ENCODE data around the gene SLC17A9.

The SLC17A9 gene

DNA sequence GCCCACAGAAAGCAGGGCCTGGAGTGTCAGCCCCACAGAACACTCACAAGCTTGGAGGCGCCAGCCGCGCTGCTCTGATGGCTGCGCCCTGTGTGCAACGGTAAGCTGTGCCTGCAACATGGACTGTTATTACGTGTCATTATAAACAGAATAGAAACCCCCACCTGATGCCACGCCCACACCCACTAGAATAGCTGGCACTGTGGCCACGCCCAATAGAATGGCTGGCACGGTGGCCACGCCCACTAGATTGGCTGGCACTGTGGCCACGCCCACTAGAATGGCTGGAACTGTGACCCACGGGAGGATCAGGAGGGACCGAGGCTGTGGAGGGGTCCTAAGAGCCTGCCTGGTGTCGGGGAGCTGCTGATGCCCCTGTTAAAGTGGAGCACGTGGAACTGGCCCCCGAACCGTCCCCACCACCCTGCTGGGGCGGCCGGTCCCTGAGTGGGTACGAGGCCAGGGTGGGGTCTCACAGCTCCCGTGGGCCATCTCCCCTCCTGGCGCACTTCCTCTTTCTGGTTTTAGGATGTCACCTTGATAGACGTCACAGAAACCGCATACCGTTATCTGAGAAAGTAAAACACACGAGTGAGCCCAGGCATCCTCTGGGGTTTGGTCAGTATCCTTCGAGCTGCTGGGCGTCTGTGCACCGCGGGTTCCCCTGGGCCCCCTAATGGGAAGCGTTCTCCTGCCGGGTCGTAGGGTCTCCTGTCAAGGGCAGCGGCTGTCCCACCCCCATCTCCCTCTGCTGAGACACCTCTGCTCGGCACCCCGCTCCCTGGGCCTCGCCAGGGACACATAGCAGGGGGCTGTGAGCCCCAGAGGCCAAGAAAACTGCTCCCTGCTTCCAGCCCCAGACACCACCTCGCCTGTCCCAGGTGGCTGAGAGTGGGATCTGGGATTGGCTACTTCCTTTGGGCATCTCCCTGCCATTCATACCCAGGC, 25.4 kb downstream of the SLC17A9 start:
- Histone ChIP-seq H3K27ac (ENCODE audit: insufficient read depth, low read depth, low read length, poor library complexity, severe bottlenecking) (no peak overlapping the region), H3K27me3 (ENCODE audit: control insufficient read depth, insufficient read depth, low read length, poor library complexity, severe bottlenecking) (peaks cover 39% of the 10 kb centered on the region), H3K9me3 (ENCODE audit: control insufficient read depth, low read length) (no peaks in the 10 kb centered on the region), H3K36me3 (ENCODE audit: control insufficient read depth, insufficient read depth, low read length) (no peaks in the 10 kb centered on the region), H3K4me3 (ENCODE audit: insufficient read depth, low read depth, low read length) (no peak overlapping the region), H3K4me1 (ENCODE audit: control insufficient read depth, insufficient read depth, low read length) (peaks cover 42% of the 10 kb centered on the region)
- WGBS, 2 experiments = 91% methylated on average over 38 of the region's 38 CpGs

DNA sequence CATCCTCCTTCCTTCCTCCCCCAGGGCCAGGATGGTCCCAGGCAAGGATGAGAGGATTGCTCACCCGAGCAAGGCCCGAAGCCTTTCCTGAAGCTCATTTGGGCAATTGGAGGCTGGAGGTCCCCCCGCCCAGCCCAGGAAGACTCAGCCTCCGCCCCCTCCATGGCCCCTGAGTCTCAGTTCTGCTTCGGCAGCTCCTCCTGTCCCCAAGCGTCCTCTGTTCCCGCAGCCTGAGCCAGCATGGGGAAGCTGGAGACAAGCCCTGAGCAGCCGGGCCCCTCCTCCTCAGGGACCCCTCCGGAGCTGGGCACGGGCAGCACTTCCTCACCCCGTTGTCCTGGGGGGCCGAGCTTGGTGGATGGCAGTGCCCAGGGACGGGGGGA, 26.0 kb downstream of the SLC17A9 start:
- Histone ChIP-seq H3K27me3 (ENCODE audit: control insufficient read depth, insufficient read depth, low read length, poor library complexity, severe bottlenecking) (peaks cover 32% of the 10 kb centered on the region), H3K36me3 (ENCODE audit: control insufficient read depth, insufficient read depth, low read length) (no peaks in the 10 kb centered on the region)
- WGBS, 2 experiments = 81 to 86% methylated on average over 13 of the region's 13 CpGs

DNA sequence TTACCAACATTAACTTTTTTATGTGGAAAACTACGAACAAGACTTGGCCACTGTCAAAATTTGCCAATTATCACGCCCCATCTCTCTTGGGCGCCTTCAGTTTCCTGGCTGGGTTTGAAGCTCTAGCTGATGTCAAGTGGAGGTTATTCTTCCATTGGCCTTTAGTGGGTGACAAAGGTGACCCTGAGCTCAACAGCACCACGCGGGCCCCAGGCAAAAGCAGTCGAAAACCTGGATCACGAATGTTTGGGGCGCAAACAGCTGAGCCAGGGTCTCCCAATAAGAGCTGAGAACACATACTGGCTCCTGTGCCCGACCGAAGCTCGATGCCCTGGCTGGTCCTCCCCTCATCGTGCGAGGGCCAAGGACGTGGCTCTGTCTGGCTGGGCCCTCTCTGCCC, 26.8 kb downstream of the SLC17A9 start:
- Histone ChIP-seq H3K27ac (ENCODE audit: insufficient read depth, low read depth, low read length, poor library complexity, severe bottlenecking) (no peak overlapping the region), H3K27me3 (ENCODE audit: control insufficient read depth, insufficient read depth, low read length, poor library complexity, severe bottlenecking) (peaks cover 24% of the 10 kb centered on the region)

More for the DNA sequence above, 26.0 kb downstream of the SLC17A9 start:
- Histone ChIP-seq H3K9me3 (ENCODE audit: control insufficient read depth, low read length) (no peaks in the 10 kb centered on the region), H3K4me3 (ENCODE audit: insufficient read depth, low read depth, low read length) (no peak overlapping the region), H3K27ac (ENCODE audit: insufficient read depth, low read depth, low read length, poor library complexity, severe bottlenecking) (no peak overlapping the region), H3K4me1 (ENCODE audit: control insufficient read depth, insufficient read depth, low read length) (peaks cover 38% of the 10 kb centered on the region)

DNA sequence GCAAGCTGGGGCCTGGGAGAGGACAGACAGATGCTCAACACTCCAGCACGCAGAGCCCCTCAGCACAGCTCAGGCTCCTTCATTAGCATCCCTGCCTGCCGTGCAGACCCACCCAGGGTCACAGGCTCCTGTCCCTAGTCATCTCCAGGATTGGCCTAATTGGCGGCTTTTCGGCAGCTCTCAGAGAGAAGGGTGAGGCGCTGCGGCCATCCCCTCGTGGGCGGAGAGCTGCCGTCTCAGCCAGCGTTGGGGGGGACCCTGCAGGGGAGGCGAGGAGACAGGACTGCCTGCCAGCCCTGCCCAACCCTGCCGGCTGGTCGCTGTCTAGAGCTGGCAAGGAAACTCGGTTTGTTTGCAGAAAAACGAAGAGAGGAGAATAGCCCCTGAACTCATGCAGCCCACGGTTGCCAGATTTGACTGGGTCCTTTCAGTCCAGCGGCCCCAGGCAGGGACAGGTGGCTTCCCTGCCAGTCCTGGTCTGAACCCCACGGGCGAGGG, 27.4 kb downstream of the SLC17A9 start:
- WGBS, 2 experiments = 43 to 49% methylated on average over 19 of the region's 19 CpGs
- peaks cover 19% of the 10 kb centered on the region for H3K27me3 ChIP-seq (ENCODE audit: control insufficient read depth, insufficient read depth, low read length, poor library complexity, severe bottlenecking)

More for the DNA sequence above, 26.8 kb downstream of the SLC17A9 start:
- 88 to 89% methylated on average over 14 of the region's 14 CpGs for WGBS, 2 experiments
- no peaks in the 10 kb centered on the region for H3K36me3 ChIP-seq (ENCODE audit: control insufficient read depth, insufficient read depth, low read length)
- no peaks in the 10 kb centered on the region for H3K9me3 ChIP-seq (ENCODE audit: control insufficient read depth, low read length)
- peaks cover 38% of the 10 kb centered on the region for H3K4me1 ChIP-seq (ENCODE audit: control insufficient read depth, insufficient read depth, low read length)
- H3K4me3 ChIP-seq (ENCODE audit: insufficient read depth, low read depth, low read length) = no peak overlapping the region

DNA sequence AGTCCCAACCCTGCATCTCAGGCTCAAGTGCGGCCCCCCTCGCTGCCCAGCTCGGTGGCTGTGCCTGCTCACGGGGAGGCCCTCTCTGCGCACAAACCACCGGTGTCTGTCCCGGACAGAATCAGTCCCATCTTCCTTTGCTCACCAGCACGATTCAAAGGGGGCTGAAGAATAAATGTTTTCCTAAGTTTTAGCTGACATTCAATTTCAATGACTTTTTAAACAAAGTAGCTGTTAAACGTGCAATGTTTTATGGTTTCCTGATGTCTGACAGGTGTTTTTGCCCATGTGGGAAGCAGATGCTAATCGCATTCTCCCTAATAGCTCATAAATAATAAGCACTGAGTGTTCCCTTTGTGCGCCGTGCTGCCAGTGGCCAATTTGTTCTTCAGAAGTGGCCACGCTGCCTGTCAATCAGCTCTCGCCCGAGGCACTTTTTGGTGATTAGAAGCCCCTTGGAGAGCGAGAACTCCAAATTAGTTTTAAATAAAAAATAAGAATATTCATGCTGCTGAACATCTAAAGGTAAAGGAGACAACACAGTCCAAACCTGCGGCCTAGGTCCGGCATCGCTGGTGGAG, 28.0 kb downstream of the SLC17A9 start:
- WGBS, 2 experiments = 90 to 92% methylated on average over 18 to 19 of the region's 19 CpGs
- H3K27ac ChIP-seq (ENCODE audit: insufficient read depth, low read depth, low read length, poor library complexity, severe bottlenecking) = no peak overlapping the region
- peaks cover 16% of the 10 kb centered on the region for H3K27me3 ChIP-seq (ENCODE audit: control insufficient read depth, insufficient read depth, low read length, poor library complexity, severe bottlenecking)
- peaks cover 35% of the 10 kb centered on the region for H3K4me1 ChIP-seq (ENCODE audit: control insufficient read depth, insufficient read depth, low read length)
- no peaks in the 10 kb centered on the region for H3K9me3 ChIP-seq (ENCODE audit: control insufficient read depth, low read length)
- H3K36me3 ChIP-seq (ENCODE audit: control insufficient read depth, insufficient read depth, low read length) = no peaks in the 10 kb centered on the region
- no peak overlapping the region for H3K4me3 ChIP-seq (ENCODE audit: insufficient read depth, low read depth, low read length)

More for the DNA sequence above, 27.4 kb downstream of the SLC17A9 start:
- Histone ChIP-seq H3K4me1 (ENCODE audit: control insufficient read depth, insufficient read depth, low read length) (peaks cover 36% of the 10 kb centered on the region), H3K27ac (ENCODE audit: insufficient read depth, low read depth, low read length, poor library complexity, severe bottlenecking) (no peak overlapping the region), H3K36me3 (ENCODE audit: control insufficient read depth, insufficient read depth, low read length) (no peaks in the 10 kb centered on the region), H3K4me3 (ENCODE audit: insufficient read depth, low read depth, low read length) (no peak overlapping the region), H3K9me3 (ENCODE audit: control insufficient read depth, low read length) (no peaks in the 10 kb centered on the region)

DNA sequence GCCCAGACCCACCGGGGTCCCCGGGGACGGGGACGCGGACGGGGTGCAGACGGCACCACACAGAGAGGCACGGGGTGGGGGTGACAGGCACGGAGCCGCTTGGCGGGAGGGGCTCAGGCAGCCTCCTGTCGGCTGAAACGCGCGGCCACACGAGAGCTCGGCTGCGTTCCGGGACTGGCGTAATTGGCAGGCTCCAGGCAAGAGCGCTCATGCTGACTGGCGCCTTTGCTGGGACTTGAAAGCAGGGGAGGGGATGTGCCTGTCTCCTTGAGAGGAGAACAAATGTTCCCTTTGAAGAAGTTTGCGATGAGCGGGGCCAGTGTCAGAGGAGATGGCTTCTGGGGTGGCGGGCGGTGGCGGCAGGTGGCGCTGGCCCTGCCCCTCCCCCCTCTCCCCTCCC, 28.5 kb downstream of the SLC17A9 start:
- no peak overlapping the region for H3K4me3 ChIP-seq (ENCODE audit: insufficient read depth, low read depth, low read length)
- H3K36me3 ChIP-seq (ENCODE audit: control insufficient read depth, insufficient read depth, low read length) = no peaks in the 10 kb centered on the region
- WGBS, 2 experiments = 66 to 68% methylated on average over 24 of the region's 28 CpGs
- peaks cover 11% of the 10 kb centered on the region for H3K27me3 ChIP-seq (ENCODE audit: control insufficient read depth, insufficient read depth, low read length, poor library complexity, severe bottlenecking)
- no peak overlapping the region for H3K27ac ChIP-seq (ENCODE audit: insufficient read depth, low read depth, low read length, poor library complexity, severe bottlenecking)
- H3K4me1 ChIP-seq (ENCODE audit: control insufficient read depth, insufficient read depth, low read length) = peaks cover 35% of the 10 kb centered on the region
- no peaks in the 10 kb centered on the region for H3K9me3 ChIP-seq (ENCODE audit: control insufficient read depth, low read length)

DNA sequence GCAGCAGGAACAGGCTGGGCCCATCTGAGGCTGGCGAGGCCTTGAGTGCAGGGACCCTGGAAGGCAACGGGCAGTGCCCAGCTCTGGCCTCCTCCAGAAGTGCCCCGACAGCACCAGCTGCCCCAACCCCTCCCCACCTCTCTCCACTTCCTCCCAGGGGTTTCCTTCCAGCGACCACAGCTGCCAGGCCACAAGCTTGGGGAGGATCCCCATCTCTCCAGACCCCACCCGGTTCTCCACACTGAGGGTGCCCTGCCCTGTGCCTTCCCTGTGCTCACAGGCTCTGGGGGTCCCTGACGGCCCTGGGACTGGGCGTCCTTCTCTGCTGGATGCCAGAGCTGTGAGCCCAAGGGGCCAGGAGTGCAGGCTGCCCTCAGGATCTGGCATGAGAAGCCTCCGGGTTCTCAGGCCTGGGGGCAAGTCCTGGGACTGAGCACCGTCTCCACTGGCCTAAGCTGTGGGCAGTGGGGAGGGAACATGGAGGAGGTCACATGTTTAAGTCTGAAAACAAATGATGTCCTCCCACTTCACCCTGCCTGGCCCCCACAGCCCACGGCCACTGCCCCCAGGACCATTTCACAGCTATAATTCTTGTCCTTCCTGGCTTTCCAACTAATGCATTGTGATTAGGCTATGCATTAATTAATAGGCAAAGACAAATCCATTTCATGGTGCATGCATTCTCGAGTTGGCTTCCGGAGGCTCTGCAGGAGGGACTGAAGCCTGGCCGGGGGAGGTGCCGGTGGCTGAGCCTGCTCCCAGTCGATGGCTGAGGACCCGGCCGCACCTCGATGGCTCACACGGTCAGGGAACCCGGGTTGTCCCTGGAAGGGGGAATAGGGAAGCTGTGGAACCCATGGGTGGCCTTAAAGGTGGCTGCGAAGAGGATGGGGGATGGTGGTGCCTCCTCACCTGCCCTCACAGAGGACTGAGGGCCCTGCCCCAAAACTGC, 29.9 kb downstream of the SLC17A9 start:
- Histone ChIP-seq H3K27ac (ENCODE audit: insufficient read depth, low read depth, low read length, poor library complexity, severe bottlenecking) (no peak overlapping the region), H3K9me3 (ENCODE audit: control insufficient read depth, low read length) (no peaks in the 10 kb centered on the region), H3K4me1 (ENCODE audit: control insufficient read depth, insufficient read depth, low read length) (peaks cover 40% of the 10 kb centered on the region), H3K4me3 (ENCODE audit: insufficient read depth, low read depth, low read length) (no peak overlapping the region), H3K36me3 (ENCODE audit: control insufficient read depth, insufficient read depth, low read length) (no peaks in the 10 kb centered on the region), H3K27me3 (ENCODE audit: control insufficient read depth, insufficient read depth, low read length, poor library complexity, severe bottlenecking) (peaks cover 7% of the 10 kb centered on the region)
- 77 to 80% methylated on average over 20 of the region's 21 CpGs for WGBS, 2 experiments

DNA sequence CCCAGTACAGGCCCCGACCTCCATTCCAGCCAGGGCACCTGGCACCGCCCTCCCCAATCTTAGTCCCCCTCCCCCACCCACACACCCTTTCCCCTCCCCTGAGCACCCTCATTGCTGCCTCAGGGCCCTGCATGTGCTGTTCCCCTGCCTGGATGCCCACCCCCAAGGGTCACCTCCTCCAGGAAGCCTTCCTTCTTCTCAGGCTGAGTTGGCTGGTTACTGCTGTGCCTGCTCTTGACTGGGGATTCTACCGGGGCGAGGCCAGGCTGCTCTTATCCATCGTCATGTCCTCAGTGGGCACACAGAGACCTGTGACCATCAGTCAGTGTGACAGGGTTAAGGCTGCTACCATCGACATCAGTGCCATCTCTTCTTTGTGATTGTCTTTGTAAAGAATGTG, 30.7 kb downstream of the SLC17A9 start:
- Histone ChIP-seq H3K36me3 (ENCODE audit: control insufficient read depth, insufficient read depth, low read length) (no peaks in the 10 kb centered on the region), H3K9me3 (ENCODE audit: control insufficient read depth, low read length) (no peaks in the 10 kb centered on the region), H3K4me3 (ENCODE audit: insufficient read depth, low read depth, low read length) (no peak overlapping the region), H3K27me3 (ENCODE audit: control insufficient read depth, insufficient read depth, low read length, poor library complexity, severe bottlenecking) (peaks cover 7% of the 10 kb centered on the region), H3K27ac (ENCODE audit: insufficient read depth, low read depth, low read length, poor library complexity, severe bottlenecking) (no peak overlapping the region), H3K4me1 (ENCODE audit: control insufficient read depth, insufficient read depth, low read length) (peaks cover 40% of the 10 kb centered on the region)
- 85 to 93% methylated on average over 6 of the region's 6 CpGs for WGBS, 2 experiments

DNA sequence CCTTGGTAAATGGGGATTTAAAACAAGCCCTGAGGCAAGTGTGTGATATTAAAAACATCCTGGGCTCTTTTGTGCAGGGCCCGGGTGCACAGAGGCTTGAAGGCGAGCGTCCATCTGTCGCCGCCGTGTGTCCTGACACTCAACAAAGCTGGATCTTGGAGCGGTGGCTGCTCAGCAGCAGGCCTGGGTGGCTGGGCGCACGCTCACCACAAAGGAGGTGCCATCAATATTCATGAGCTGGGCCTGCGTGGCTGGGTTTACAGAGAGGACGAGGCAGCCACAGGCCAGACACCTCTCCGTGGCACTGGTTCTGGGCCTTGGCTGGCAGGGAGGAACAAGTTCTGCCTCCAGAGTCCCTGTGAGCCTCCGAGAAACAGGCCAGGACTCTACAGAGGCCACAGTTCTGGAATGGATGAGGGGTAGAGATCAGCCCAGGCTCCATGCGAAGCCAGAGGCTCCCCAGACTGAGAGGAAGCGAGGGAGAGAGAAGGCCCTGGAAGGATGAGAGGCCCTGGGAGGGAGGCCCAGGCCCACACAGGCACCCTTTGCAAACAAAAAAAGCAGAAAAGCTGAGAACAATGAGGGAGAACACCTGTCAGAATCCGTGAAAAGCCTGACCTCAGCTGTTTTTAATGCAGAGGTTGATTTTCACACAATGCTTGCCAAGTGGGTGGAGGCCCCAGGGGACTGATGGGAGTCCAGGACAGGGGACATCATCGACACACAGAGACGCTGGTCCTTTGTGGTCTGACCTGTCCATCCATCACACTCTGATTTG, 32.3 kb downstream of the SLC17A9 start:
- Histone ChIP-seq H3K36me3 (ENCODE audit: control insufficient read depth, insufficient read depth, low read length) (no peaks in the 10 kb centered on the region), H3K27ac (ENCODE audit: insufficient read depth, low read depth, low read length, poor library complexity, severe bottlenecking) (peak overlapping the region; percentile 50), H3K9me3 (ENCODE audit: control insufficient read depth, low read length) (no peaks in the 10 kb centered on the region), H3K4me3 (ENCODE audit: insufficient read depth, low read depth, low read length) (no peak overlapping the region), H3K27me3 (ENCODE audit: control insufficient read depth, insufficient read depth, low read length, poor library complexity, severe bottlenecking) (peaks cover 3% of the 10 kb centered on the region), H3K4me1 (ENCODE audit: control insufficient read depth, insufficient read depth, low read length) (peaks cover 35% of the 10 kb centered on the region)
- WGBS, 2 experiments = 82 to 84% methylated on average over 18 of the region's 18 CpGs

Measured in ectodermal cell (in vitro differentiated cells).